HG03196 (cell line): ENCODE measurements around the gene ASAP2.

Source experiments
- ATAC-seq: cut with Tn5 transposase; IDR thresholded peaks from one replicate; pipeline ENCODE4 v1.9.1; 2021; ENCODE audit not compliant: unreplicated experiment

Gene ASAP2

GRCh38 chr2:9271691-9272090 is 65.1 kb downstream of the ASAP2 start:
- no peak for ATAC-seq

- ATAC-seq, result no peak
Observed at GRCh38 chr2:9273486-9274130, 67.0 kb downstream of the ASAP2 start.

- no peak for ATAC-seq
Observed at GRCh38 chr2:9274701-9275343, 68.2 kb downstream of the ASAP2 start.

- ATAC-seq, result no peak
Observed at GRCh38 chr2:9275399-9275798, 68.8 kb downstream of the ASAP2 start.

- no peak for ATAC-seq
Observed at GRCh38 chr2:9276074-9276473, 69.5 kb downstream of the ASAP2 start.

- ATAC-seq, result no peak
Observed at GRCh38 chr2:9276901-9277451, 70.4 kb downstream of the ASAP2 start.

GRCh38 chr2:9278439-9278838 is 71.8 kb downstream of the ASAP2 start:
- ATAC-seq, result no peak

GRCh38 chr2:9279426-9279825 is 72.8 kb downstream of the ASAP2 start:
- ATAC-seq, result no peak

- no peak for ATAC-seq
Observed at GRCh38 chr2:9280224-9280623, 73.6 kb downstream of the ASAP2 start.

- no peak for ATAC-seq
Observed at GRCh38 chr2:9281145-9281544, 74.5 kb downstream of the ASAP2 start.

GRCh38 chr2:9282128-9283112 is 75.8 kb downstream of the ASAP2 start:
- ATAC-seq, result no peak

GRCh38 chr2:9284521-9285297 is 78.1 kb downstream of the ASAP2 start:
- no peak for ATAC-seq

- no peak for ATAC-seq
Observed at GRCh38 chr2:9285385-9285920, 78.8 kb downstream of the ASAP2 start.

GRCh38 chr2:9285921-9286320 is 79.3 kb downstream of the ASAP2 start:
- no peak for ATAC-seq

GRCh38 chr2:9286554-9287399 is 80.2 kb downstream of the ASAP2 start:
- no peak for ATAC-seq

- ATAC-seq, result no peak
Observed at GRCh38 chr2:9287400-9288045, 80.9 kb downstream of the ASAP2 start.

GRCh38 chr2:9288233-9288632 is 81.6 kb downstream of the ASAP2 start:
- ATAC-seq, result no peak

GRCh38 chr2:9288681-9289338 is 82.2 kb downstream of the ASAP2 start:
- ATAC-seq, result no peak
